ENCODE measurements around the gene GOLGA8H. TPM values are rescaled to one million over a fixed set of nuclear protein-coding genes. Genes with fewer than 3 reads are reported as not detected.
"Not testable (repeated sequence)": the region's sequence is repeated elsewhere in the genome, so short reads cannot be mapped to it uniquely, and the experiment has no call there.

Gene GOLGA8H
- not detected in 2 replicates for total RNA-seq (2014; rRNA removed; shearing (Covaris generic))

GRCh38 chr15:30603796-30604195 is at the start of gene GOLGA8H:
TSS of gene GOLGA8H (plus strand) at chr15:30604028. CDS start at chr15:30604126, 98 bp downstream.
- in situ Hi-C loops (cut with HindIII; ENCODE audit: low sequenced_read_pairs), result not testable (repeated sequence)

GRCh38 chr15:30566949-30567348 is 36.9 kb upstream of the GOLGA8H start:
- not testable (repeated sequence) for DNase-seq (ENCODE audit: low spot score)

More at GRCh38 chr15:30603796-30604195, at the start of gene GOLGA8H:
- not testable (repeated sequence) for DNase-seq (ENCODE audit: low spot score)

GRCh38 chr15:30573012-30573491 is 30.8 kb upstream of the GOLGA8H start:
- DNase-seq (ENCODE audit: low spot score); in situ Hi-C loops (cut with HindIII; ENCODE audit: low sequenced_read_pairs): not testable (repeated sequence)

More at GRCh38 chr15:30566949-30567348, 36.9 kb upstream of the GOLGA8H start:
- in situ Hi-C loops (cut with HindIII; ENCODE audit: low sequenced_read_pairs), result not testable (repeated sequence)

- DNase-seq (ENCODE audit: low spot score); in situ Hi-C loops (cut with HindIII; ENCODE audit: low sequenced_read_pairs): not testable (repeated sequence)
These were observed 24.3 kb upstream of the GOLGA8H start for GRCh38 chr15:30579394-30579970.

GRCh38 chr15:30580716-30581115 is 23.1 kb upstream of the GOLGA8H start:
- DNase-seq (ENCODE audit: low spot score); in situ Hi-C loops (cut with HindIII; ENCODE audit: low sequenced_read_pairs): not testable (repeated sequence)

- DNase-seq (ENCODE audit: low spot score); in situ Hi-C loops (cut with HindIII; ENCODE audit: low sequenced_read_pairs): not testable (repeated sequence)
These were observed 4.9 kb upstream of the GOLGA8H start for GRCh38 chr15:30598953-30599352.

GRCh38 chr15:30612271-30612670 is 8.4 kb downstream of the GOLGA8H start:
- in situ Hi-C loops (cut with HindIII; ENCODE audit: low sequenced_read_pairs); DNase-seq (ENCODE audit: low spot score): not testable (repeated sequence)

GRCh38 chr15:30621342-30621741 is 17.5 kb downstream of the GOLGA8H start:
- peak; percentile 33 for DNase-seq (ENCODE audit: low spot score)

GRCh38 chr15:30625436-30626193 is 21.8 kb downstream of the GOLGA8H start, which contains the start of gene ARHGAP11B:
TSS of gene ARHGAP11B (plus strand) at chr15:30626128.
- DNase-seq (ENCODE audit: low spot score), result peak; percentile 99
- in situ Hi-C loops (cut with HindIII; ENCODE audit: low sequenced_read_pairs), result not testable (repeated sequence)

More at GRCh38 chr15:30621342-30621741, 17.5 kb downstream of the GOLGA8H start:
- in situ Hi-C loops (cut with HindIII; ENCODE audit: low sequenced_read_pairs), result not testable (repeated sequence)

- DNase-seq (ENCODE audit: low spot score), result peak; percentile 4
- in situ Hi-C loops (cut with HindIII; ENCODE audit: low sequenced_read_pairs), result not testable (repeated sequence)
These were observed 22.4 kb downstream of the GOLGA8H start for GRCh38 chr15:30626194-30626565.

GRCh38 chr15:30626632-30627031 is 22.8 kb downstream of the GOLGA8H start:
- DNase-seq (ENCODE audit: low spot score); in situ Hi-C loops (cut with HindIII; ENCODE audit: low sequenced_read_pairs): not testable (repeated sequence)

- no peak for DNase-seq (ENCODE audit: low spot score)
- in situ Hi-C loops (cut with HindIII; ENCODE audit: low sequenced_read_pairs), result no loop called here
These were observed 46.4 kb downstream of the GOLGA8H start for GRCh38 chr15:30650012-30650929.

- in situ Hi-C loops (cut with HindIII; ENCODE audit: low sequenced_read_pairs), result not testable (repeated sequence)
- DNase-seq (ENCODE audit: low spot score), result peak; percentile 26
These were observed 57.3 kb downstream of the GOLGA8H start for GRCh38 chr15:30661154-30661553.

Other genes starting within 250 kb of the GOLGA8H start
- gene CHRFAM7A, start 210.5 kb upstream of the GOLGA8H start, total RNA-seq (2014; rRNA removed; shearing (Covaris generic)), result 0.74 TPM in 1 of 2 replicates, not detected in the other
- gene GOLGA8R, start 189.8 kb upstream of the GOLGA8H start, total RNA-seq (2014; rRNA removed; shearing (Covaris generic)), result not detected in 2 replicates
- not detected in 2 replicates for gene GOLGA8Q, start 52.0 kb upstream of the GOLGA8H start, total RNA-seq (2014; rRNA removed; shearing (Covaris generic))